GM23338 (cell line): Measurements from ENCODE around the gene PXDN. TPM values are rescaled to one million over a fixed set of nuclear protein-coding genes. Genes with fewer than 3 reads are reported as not detected.

ENCODE experiments used
- ATAC-seq: fragments of 200-7000 bp; cut with Tn5 transposase; 3 replicates; pipeline ENCODE4 v1.9.1; 2020
- DNase-seq: peaks from one replicate; pipeline ENCODE4 v3.0.0-alpha.2; 2015; ENCODE audit warnings: low spot score
- H2AFZ ChIP-seq: fragments of 200-600 bp; sonication (generic); 2 replicates; pipeline ENCODE4 v1.8.0; 2016; ENCODE audit warnings: antibody characterized with exemption, mild to moderate bottlenecking, moderate library complexity
- H3F3A ChIP-seq: fragments of 200-600 bp; sonication (generic); replicated peaks from 2 replicates; pipeline ENCODE4 v1.8.0; 2017; ENCODE audit warnings: antibody characterized with exemption, mixed run types, low read depth
- H3K27ac ChIP-seq: fragments of 200-600 bp; sonication (generic); 2 replicates; pipeline ENCODE4 v1.6.1; 2016; ENCODE audit warnings: low read depth
- H3K27me3 ChIP-seq: fragments of 200-600 bp; sonication (generic); 2 replicates; pipeline ENCODE4 v1.8.0; 2016; ENCODE audit warnings: mild to moderate bottlenecking, mixed run types, moderate library complexity; ENCODE audit not compliant: insufficient read depth
- H3K36me3 ChIP-seq: fragments of 200-600 bp; sonication (generic); 2 replicates; pipeline ENCODE4 v1.8.0; 2016; ENCODE audit warnings: mild to moderate bottlenecking; ENCODE audit not compliant: insufficient read depth
- H3K4me1 ChIP-seq: fragments of 200-600 bp; sonication (generic); 2 replicates; pipeline ENCODE4 v1.8.0; 2016; ENCODE audit warnings: mild to moderate bottlenecking, moderate library complexity; ENCODE audit not compliant: insufficient read depth
- H3K4me2 ChIP-seq: fragments of 200-600 bp; sonication (generic); 2 replicates; pipeline ENCODE4 v1.7.1; 2017; ENCODE audit warnings: mixed run types
- H3K4me3 ChIP-seq: fragments of 200-600 bp; sonication (generic); 2 replicates; pipeline ENCODE4 v1.6.1; 2016; ENCODE audit warnings: mixed run types
- H3K79me2 ChIP-seq: fragments of 200-600 bp; sonication (generic); replicated peaks from 2 replicates; pipeline ENCODE4 v1.8.0; 2017; ENCODE audit warnings: mild to moderate bottlenecking; ENCODE audit not compliant: insufficient read depth
- H3K9me2 ChIP-seq: fragments of 200-600 bp; sonication (generic); 2 replicates; pipeline ENCODE4 v1.8.0; 2017; ENCODE audit not compliant: insufficient read depth
- H4K20me1 ChIP-seq: fragments of 200-600 bp; sonication (generic); replicated peaks from 2 replicates; pipeline ENCODE4 v1.8.0; 2017; ENCODE audit warnings: mild to moderate bottlenecking; ENCODE audit not compliant: insufficient read depth
- H3K27ac Mint-ChIP-seq: 2 replicates; pipeline ENCODE4 v1.8.0; 2020; ENCODE audit warnings: inconsistent platforms, mild to moderate bottlenecking, moderate library complexity, mixed read lengths
- H3K27me3 Mint-ChIP-seq: 3 replicates; pipeline ENCODE4 v1.8.0; 2022; ENCODE audit warnings: low read depth, mild to moderate bottlenecking, moderate library complexity, mixed read lengths, inconsistent platforms; ENCODE audit not compliant: insufficient read depth, poor library complexity
- H3K36me3 Mint-ChIP-seq: 3 replicates; pipeline ENCODE4 v1.8.0; 2021; ENCODE audit warnings: low read depth, mild to moderate bottlenecking, inconsistent platforms, moderate library complexity, mixed read lengths
- H3K4me1 Mint-ChIP-seq: 3 replicates; pipeline ENCODE4 v1.8.0; 2020; ENCODE audit warnings: mild to moderate bottlenecking, inconsistent platforms, mixed read lengths
- H3K4me3 Mint-ChIP-seq: 3 replicates; pipeline ENCODE4 v1.8.0; 2021; ENCODE audit warnings: moderate library complexity, mild to moderate bottlenecking, inconsistent platforms, mixed read lengths
- H3K9me3 Mint-ChIP-seq: 3 replicates; pipeline ENCODE4 v1.8.0; 2020; ENCODE audit warnings: moderate library complexity, mild to moderate bottlenecking, inconsistent platforms, mixed read lengths
- CREB1 ChIP-seq: fragments of 250-450 bp; sonication (Bioruptor Pico); IDR thresholded peaks from 2 replicates; pipeline ENCODE4 v1.5.0; 2020; ENCODE audit warnings: low read depth, mild to moderate bottlenecking, moderate library complexity
- CTCF ChIP-seq, 2 experiments: fragments of 200-600 bp in 1 of 2; sonication (generic) in 1 of 2; conservative IDR thresholded peaks; 2 replicates each; pipeline versions ENCODE4 v1.5.1 to v1.6.1; 2016 to 2017; ENCODE audit warnings: antibody characterized with exemption in 2 of 2, low read depth in 2 of 2, mild to moderate bottlenecking in 2 of 2, moderate library complexity in 1 of 2
- ETS1 ChIP-seq: IDR thresholded peaks from 2 replicates; pipeline ENCODE4 v1.6.1; 2016; ENCODE audit warnings: antibody characterized with exemption
- EZH2 ChIP-seq: fragments of 200-600 bp; sonication (generic); IDR thresholded peaks from one replicate; pipeline ENCODE4 v1.8.0; 2017; ENCODE audit warnings: antibody characterized with exemption, mild to moderate bottlenecking, low read depth; ENCODE audit not compliant: unreplicated experiment
- EZH2phosphoT487 ChIP-seq: fragments of 200-600 bp; sonication (generic); IDR thresholded peaks from one replicate; pipeline ENCODE4 v1.8.1; 2018; ENCODE audit warnings: antibody characterized with exemption; ENCODE audit not compliant: unreplicated experiment
- NANOG ChIP-seq: IDR thresholded peaks from 2 replicates; pipeline ENCODE4 v1.6.1; 2016; ENCODE audit warnings: antibody characterized with exemption, borderline replicate concordance
- POLR2AphosphoS5 ChIP-seq: IDR thresholded peaks from 2 replicates; pipeline ENCODE4 v1.6.1; 2016; ENCODE audit warnings: antibody characterized with exemption, low read depth
- REST ChIP-seq: IDR thresholded peaks from one replicate; pipeline ENCODE4 v1.6.1; 2018; ENCODE audit warnings: antibody characterized with exemption; ENCODE audit not compliant: unreplicated experiment
- STAT1 ChIP-seq: IDR thresholded peaks from one replicate; pipeline ENCODE4 v1.6.1; 2016; ENCODE audit warnings: antibody characterized with exemption; ENCODE audit not compliant: unreplicated experiment
- ZNF114 ChIP-seq: fragments of 250-450 bp; sonication (Bioruptor Pico); IDR thresholded peaks from 2 replicates; pipeline ENCODE4 v1.5.0; 2020; ENCODE audit warnings: mild to moderate bottlenecking, moderate library complexity
- ZNF331 ChIP-seq: fragments of 250-450 bp; sonication (Bioruptor Pico); IDR thresholded peaks from 2 replicates; pipeline ENCODE4 v1.5.0; 2020; ENCODE audit warnings: low read depth, mild to moderate bottlenecking, moderate library complexity
- polyA plus RNA-seq: library from polyadenylated mRNA; unstranded; fragments of >200 nt; fragmentation: Nextera tagmentation; extraction: Ambion mirVana; gene quantifications from 2 replicates; pipeline ENCODE4 v1.2.1, GENCODE V29; 2016
- total RNA-seq: library from RNA; depleted of rRNA; stranded (reverse); fragments of >200 nt; shearing (Covaris generic); gene quantifications from 2 replicates; pipeline ENCODE4 v1.2.3, GENCODE V29; 2014

PXDN gene
- total and polyA plus RNA-seq, 2 experiments from 2014 or later = 42.2 to 225 TPM

- no peak for TF ChIP-seq REST
- TF ChIP-seq CTCF (conservative IDR thresholded peaks at IDR 0.05; ENCODE audit: low read depth in 2 of 2) = no peak
- TF ChIP-seq STAT1 = no peak
- no peak for TF ChIP-seq ZNF331 (CRISPR knock-in tag)
- TF ChIP-seq ETS1 = no peak
- no peak for TF ChIP-seq EZH2
- TF ChIP-seq CREB1 = no peak
- no peak for TF ChIP-seq ZNF114 (CRISPR knock-in tag)
These were observed 29.8 kb downstream of the PXDN start (continued) for GRCh38 chr2:1714291-1715064.

- peaks cover 44% of the 10 kb centered on the region for H3K4me1 Mint-ChIP-seq
- no peak overlapping the region for H3K4me2 ChIP-seq
- peaks cover 71% of the 10 kb centered on the region for H3K79me2 ChIP-seq
- no peaks in the 10 kb centered on the region; the same call in 1 of the 2 replicates for H3F3A ChIP-seq
- no peaks in the 10 kb centered on the region for H3K36me3 ChIP-seq
- H3K4me1 ChIP-seq = peaks cover 21% of the 10 kb centered on the region
- 0 out of 2 replicates have a peak, but pooled peaks cover 4% of the 10 kb centered on the region for H3K9me2 ChIP-seq
- H3K4me3 Mint-ChIP-seq = no peak overlapping the region
- H3K9me3 Mint-ChIP-seq = no peaks in the 10 kb centered on the region
- H3K27ac ChIP-seq = no peak overlapping the region
- no peak overlapping the region for H3K4me3 ChIP-seq
- ATAC-seq (no peak), DNase-seq (no peak)
- peaks cover 4% of the 10 kb centered on the region; the same call in 1 of the 3 replicates for H3K36me3 Mint-ChIP-seq
- no peaks in the 10 kb centered on the region for H3K27me3 ChIP-seq
- peaks cover 5% of the 10 kb centered on the region for H3K27me3 Mint-ChIP-seq
- H2AFZ ChIP-seq = no peak overlapping the region
- H4K20me1 ChIP-seq = peaks cover 7% of the 10 kb centered on the region; the same call in 1 of the 2 replicates
- H3K27ac Mint-ChIP-seq = no peak overlapping the region
- TF ChIP-seq REST (no peak), ETS1 (no peak), STAT1 (no peak), EZH2 (no peak), EZH2phosphoT487 (no peak), CTCF (conservative IDR thresholded peaks at IDR 0.05; ENCODE audit: low read depth in 2 of 2) (no peak), ZNF114 (CRISPR knock-in tag) (no peak), CREB1 (no peak), NANOG (no peak), ZNF331 (CRISPR knock-in tag) (no peak), POLR2AphosphoS5 (no peak)
These were observed 30.5 kb downstream of the PXDN start for GRCh38 chr2:1713839-1714236.
